ENCODE data around the gene ADAMTSL1. TPM values are rescaled to one million over a fixed set of nuclear protein-coding genes. Genes with fewer than 3 reads are reported as not detected.

The ADAMTSL1 gene
- total RNA-seq, 1 donor from 2014 or later = 11.5 TPM

DNA sequence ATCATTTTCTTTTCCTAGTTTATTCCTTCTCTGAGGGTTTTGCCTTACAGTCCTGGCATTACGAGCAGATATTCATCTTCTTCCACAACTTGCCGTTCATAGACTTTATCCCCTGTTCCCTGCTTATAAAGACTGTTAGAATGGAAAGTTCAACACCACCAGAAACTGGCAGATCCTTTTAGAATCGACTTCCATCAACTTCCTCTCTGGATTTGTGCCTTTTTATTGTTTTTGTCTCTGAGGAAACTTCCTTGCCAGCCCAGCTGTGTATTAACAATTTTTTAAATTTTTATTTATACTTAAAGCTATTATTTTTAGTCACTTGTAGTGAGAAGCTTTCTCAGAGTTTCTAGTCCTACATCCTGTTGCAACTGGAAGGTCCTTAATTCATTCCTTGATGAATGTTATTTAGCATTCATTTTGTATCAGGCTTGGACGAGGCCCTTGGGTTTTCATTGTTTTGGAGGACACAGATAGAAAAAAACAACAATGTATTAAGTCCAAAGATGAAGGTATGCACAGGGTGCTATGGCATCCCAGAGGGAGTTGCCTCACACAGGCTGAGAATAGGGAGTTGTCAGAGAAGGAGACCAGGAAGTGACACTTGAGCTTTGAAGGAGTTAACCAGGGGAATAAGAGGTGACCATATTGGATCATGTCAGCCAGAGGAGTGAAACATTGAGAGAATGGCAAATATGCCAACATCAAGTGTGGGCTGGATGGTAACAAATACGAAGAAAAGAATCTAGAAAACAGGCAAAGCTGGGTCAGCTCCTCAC lies 81.3 kb downstream of the ADAMTSL1 start:
- DNase-seq (ENCODE audit: low spot score) = no peak

GRCh38 chr9:18564018-18564880 lies 90.3 kb downstream of the ADAMTSL1 start:
- no peak for DNase-seq (ENCODE audit: low spot score)

DNA sequence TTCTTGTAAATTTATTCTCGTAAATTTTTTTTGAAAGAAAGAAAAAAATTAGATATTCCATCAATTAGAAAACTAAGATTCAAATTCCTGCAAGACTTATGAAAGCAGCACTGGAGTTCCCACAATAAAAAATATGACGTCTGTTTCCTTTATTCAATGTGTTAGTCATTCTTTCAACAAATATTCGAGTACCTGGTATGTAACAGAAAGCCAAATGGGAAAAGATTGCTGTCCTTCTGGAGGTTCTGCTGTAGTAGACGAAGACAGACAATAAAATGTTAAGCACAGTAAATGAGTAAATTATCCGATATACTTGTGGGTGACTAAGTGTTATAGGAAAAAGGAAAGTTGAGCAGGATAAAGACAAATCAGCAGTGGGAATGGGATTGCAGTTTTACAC lies 92.2 kb downstream of the ADAMTSL1 start:
- no peak for DNase-seq (ENCODE audit: low spot score)

- no peak for DNase-seq (ENCODE audit: low spot score)
Observed at GRCh38 chr9:18568973-18569372, 95.0 kb downstream of the ADAMTSL1 start.

- no peak for DNase-seq (ENCODE audit: low spot score)
Observed at GRCh38 chr9:18569941-18570630, 96.1 kb downstream of the ADAMTSL1 start.

DNA sequence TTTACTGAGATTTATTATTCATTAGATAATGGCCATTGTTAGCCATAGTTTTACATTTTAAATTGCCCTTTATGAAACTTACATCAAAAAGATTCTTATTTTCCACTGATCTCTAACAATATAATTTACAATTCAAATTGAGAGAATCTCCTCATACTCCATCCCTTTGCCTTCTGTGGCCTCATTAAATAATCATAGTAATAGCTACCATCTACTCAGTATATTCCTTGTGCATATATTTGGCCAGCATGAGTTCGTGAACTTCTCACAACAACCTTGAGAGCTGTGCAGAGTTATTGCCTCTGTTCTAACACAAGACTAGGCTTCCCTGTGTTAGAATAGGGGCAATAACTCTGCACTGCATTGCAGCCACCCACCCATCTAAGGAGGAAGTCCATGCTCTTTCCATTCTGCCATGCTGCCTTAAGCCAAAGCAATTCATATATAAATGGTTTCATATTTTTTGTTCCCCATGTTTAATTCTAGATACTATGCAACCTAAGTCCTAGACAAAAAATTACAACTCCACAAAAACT lies 99.1 kb downstream of the ADAMTSL1 start:
- DNase-seq (ENCODE audit: low spot score) = no peak

DNA sequence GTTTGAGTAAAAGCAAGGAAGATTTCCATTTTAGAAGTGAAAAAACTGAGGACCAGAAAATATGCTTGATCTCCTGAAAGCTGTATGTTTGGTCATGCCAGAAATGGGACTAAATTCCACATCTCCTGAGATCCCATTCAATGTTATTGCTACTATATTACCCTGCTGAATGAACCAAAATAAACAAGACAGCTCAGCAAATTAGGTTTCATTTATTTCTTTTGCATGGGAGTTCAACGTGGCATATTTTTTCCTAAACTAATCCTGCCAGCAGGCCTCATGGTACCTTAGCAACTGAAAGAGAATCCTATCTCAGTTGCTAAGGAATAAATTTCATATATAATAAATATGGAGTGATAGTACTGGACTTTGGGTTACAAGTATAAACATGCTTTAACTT lies 101.7 kb downstream of the ADAMTSL1 start:
- no peak for DNase-seq (ENCODE audit: low spot score)

DNA sequence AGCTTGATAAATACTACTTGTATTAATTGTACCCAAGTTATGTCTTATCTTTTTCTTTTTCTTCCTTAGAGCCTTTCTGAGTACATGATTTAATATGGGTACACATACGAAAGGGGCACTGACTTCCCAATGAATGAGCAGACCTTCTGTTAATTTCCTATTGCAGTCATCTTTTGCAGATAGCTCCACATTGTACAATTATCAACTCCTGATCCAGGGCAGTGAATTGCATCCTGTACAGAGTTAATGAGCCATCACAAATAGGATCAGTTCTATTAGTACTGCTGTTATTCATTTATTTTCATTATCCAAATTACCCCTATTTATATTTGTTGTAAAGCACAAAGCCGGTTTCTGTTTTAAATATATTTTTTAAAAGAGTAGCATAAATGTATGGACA lies 105.6 kb downstream of the ADAMTSL1 start:
- DNase-seq (ENCODE audit: low spot score) = no peak

DNA sequence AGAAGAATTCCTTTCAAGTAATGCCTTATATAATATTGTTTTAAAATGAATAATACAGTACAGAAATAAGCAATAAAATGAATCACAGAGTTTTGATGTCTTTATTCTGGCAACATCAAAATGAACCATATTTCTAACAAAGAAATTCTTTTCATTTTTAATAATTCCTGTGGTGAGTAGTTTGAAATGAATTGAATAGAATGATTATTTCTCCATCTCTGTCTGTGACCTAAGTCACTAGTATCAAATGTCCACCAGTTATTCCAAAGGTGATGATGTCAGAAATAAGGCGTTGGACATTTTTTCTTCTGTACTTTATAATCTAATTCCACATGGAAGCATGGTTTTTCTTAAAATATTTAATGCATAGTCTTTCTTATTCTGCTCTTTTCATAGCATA lies 106.2 kb downstream of the ADAMTSL1 start:
- no peak for DNase-seq (ENCODE audit: low spot score)

DNA sequence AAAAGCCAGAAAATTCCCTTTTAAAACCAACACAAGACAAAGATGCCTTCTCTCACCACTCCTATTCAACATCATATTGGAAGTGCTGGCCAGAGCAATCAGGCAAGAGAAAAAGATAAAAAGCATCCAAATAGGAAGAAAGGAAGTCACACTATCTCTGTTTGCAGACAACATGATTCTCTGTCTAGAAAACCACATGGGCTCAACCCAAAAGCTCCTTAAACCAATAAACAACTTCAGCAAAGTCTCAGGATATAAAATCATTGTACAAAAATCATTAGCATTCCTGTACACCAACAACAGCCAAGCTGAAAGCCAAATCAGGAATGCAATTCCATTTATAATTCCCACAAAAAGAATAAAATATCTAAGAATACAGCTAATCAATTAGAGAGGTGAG lies 112.0 kb downstream of the ADAMTSL1 start:
- DNase-seq (ENCODE audit: low spot score) = no peak

- DNase-seq (ENCODE audit: low spot score) = no peak
Observed at GRCh38 chr9:18588002-18588401, 114.0 kb downstream of the ADAMTSL1 start.

- no peak for DNase-seq (ENCODE audit: low spot score)
Observed at GRCh38 chr9:18591261-18591660, 117.3 kb downstream of the ADAMTSL1 start.

DNA sequence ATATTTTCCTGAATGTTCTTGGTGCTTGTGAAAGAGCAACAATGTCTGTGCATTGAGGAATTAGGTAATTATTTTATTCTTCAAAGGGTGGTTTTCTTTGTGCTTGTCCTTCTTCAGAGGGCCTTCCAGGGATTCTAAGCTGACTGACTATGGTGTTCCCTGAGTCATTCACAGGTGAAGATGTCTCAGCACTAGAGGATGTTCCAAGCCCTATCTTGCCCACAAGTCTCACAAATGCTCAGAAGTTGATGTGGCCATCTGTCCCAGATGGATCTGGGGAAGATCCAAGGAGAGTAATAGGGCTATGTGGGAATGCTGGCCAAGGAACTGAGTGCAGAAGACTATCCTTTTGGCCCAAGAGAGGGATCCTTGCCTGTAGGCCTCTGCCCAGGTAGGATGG lies 120.9 kb downstream of the ADAMTSL1 start:
- no peak for DNase-seq (ENCODE audit: low spot score)

GRCh38 chr9:18595597-18595996 lies 121.6 kb downstream of the ADAMTSL1 start:
- DNase-seq (ENCODE audit: low spot score) = no peak

DNA sequence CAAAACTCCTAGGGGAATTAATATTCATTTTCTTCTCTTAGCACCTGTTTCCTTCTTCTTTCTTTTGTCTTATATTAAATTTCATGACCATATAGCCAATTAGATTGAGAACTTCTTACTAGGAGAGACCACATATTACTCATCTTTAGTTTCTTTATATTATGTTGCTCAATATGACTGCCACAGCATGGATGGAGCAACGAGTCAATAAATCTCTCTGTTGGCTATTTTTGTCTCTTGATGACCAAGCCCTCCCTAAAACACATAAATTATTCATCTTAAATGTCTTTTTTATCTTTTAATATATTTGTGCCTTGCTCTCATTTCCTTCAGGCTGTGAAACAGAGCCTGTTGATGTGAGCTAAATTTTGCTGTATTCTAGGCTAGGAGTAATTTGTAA lies 123.0 kb downstream of the ADAMTSL1 start:
- no peak for DNase-seq (ENCODE audit: low spot score)

DNA sequence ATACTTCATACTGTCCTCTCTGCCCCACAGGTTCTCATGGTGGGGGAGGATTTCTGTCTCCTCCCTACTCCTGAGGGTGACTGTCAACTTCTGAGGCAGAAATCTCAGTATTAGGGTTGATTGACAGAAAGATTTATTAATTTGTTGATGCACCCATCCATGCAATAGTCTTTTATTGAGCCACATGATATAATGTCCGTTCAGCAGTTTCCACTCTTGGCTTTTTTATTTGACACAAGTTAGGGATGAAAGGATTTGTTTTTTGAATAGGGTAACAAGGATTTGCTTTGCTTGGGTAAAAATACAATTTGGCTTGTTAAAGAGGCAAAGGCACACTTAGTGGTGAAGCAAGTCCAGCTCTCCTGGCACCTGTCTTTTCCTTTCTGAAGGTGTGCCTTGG lies 125.0 kb downstream of the ADAMTSL1 start:
- DNase-seq (ENCODE audit: low spot score) = no peak

DNA sequence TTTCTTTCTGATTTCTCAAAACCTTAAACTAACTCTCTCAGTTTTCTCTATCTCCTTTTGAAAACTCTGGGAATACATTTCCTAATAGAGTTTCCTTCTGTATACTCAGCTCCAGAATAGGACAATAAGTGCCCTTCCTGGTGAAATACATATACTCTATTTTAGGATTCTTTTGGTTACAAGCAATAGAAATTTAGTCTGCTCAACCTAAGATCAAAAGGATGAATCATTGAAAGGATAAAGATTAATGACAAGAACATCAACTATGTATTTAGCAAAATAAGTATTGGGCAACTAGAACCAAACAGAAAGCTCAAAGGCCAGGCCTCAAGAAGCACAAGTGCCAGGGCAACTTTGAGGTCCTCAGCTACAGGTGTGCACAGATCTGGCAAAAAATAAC lies 127.1 kb downstream of the ADAMTSL1 start:
- no peak for DNase-seq (ENCODE audit: low spot score)

DNA sequence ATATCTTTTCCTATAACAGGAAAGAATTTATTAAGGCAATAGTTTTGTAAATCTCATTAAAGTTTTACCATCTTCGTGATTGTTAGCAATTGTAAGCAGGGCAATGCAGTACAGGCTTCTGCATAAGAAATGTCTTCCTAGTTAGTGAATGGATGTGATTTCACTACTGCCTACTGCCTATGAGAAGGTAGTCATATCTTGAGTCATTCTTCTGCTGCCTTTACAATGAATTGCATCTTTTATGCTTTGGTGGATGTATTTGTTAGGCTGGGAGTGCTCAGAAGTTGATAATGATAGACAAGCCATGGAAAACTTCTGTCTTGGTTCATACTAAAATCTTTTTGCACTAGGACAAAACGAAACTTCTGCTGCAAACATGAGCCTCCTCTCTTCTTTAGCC lies 128.0 kb downstream of the ADAMTSL1 start:
- DNase-seq (ENCODE audit: low spot score) = no peak

GRCh38 chr9:18604767-18605730 lies 131.1 kb downstream of the ADAMTSL1 start:
- DNase-seq (ENCODE audit: low spot score) = no peak

DNA sequence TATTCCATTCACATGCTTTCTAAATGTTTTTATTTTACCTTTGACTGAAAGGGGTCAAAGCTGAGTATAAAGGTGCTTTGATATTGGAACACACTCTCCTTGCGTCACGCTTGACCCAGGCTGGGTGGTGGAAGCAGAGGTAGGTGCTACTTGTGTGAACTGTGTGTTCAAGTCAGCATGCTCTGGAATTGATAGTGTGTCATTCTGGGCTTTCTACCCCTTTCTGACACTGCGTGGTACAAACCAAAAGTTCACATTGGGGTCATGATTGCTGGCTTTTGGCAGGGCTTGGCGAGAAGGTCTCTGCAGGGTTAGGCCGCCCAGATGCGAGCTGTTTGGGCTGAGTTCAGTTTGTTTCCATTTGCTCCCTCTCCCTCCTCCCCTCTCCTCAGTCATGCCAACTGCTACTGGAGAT lies 131.8 kb downstream of the ADAMTSL1 start:
- DNase-seq (ENCODE audit: low spot score) = no peak

DNA sequence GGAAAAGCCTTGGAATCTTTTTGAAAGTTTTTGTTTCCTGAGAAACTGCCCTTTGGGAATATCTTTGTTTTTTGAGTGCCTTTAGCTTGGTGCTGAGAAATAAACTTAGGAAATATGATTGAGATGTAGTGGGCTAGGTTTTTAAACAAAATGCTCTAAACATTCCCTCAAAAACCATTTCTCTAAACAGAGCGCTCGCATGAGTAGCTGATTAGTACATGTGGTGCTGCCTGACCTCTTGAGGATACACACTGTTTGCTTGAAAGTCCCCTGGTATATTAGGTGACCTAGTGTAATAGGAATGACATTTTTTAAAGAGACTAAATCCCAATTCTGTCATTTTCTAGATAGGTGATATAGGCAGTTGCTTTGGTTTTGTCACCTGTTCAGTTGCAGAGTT lies 132.3 kb downstream of the ADAMTSL1 start:
- DNase-seq (ENCODE audit: low spot score) = no peak
